Gastroesophageal sphincter (tissue), 3 donors: ENCODE data around the gene ADAT3.

Source experiments
- CTCF ChIP-seq, 4 experiments: fragments of 200-600 bp in 2 of 4; fragments of 450-650 bp in 2 of 4; sonication (generic) in 1 of 4; IDR thresholded peaks; one replicate each; pipeline ENCODE4 v1.5.1; 2017 to 2019; ENCODE audit warnings: antibody characterized with exemption in 4 of 4, mild to moderate bottlenecking in 2 of 4, moderate library complexity in 2 of 4
- POLR2A ChIP-seq, 2 donors: fragments of 450-650 bp; IDR thresholded peaks; one replicate each; pipeline ENCODE4 v1.6.1; 2017; ENCODE audit warnings: antibody characterized with exemption in 2 of 2, mild to moderate bottlenecking in 2 of 2, moderate library complexity in 1 of 2

GRCh38 chr19:1922803-1923202 lies 17.6 kb downstream of the ADAT3 start:
- TF ChIP-seq CTCF (IDR thresholded peaks at IDR 0.05) (no peak), POLR2A (IDR thresholded peaks at IDR 0.05) (no peak)
